Panc1 (cell line): ENCODE results near the gene DCUN1D4. TPM values are rescaled to one million over a fixed set of nuclear protein-coding genes. Genes with fewer than 3 reads are reported as not detected.

Experiments used
- ATAC-seq: fragments of 200-7000 bp; cut with Tn5 transposase; 2 replicates; pipeline ENCODE4 v1.9.1; 2020; ENCODE audit warnings: mild to moderate bottlenecking, moderate library complexity
- BruUV-seq: library from RNA; stranded (reverse); fragments of 400-500 nt; replicated peaks from 2 replicates; lab custom pipeline; 2021; lab: Mats Ljungman, UMichigan
- CTCF ChIA-PET: fragments of 300-600 bp; sonication (Branson Sonifier 250); formaldehyde crosslinking; loops from one replicate; lab custom pipeline; 2022; ENCODE audit warnings: antibody characterized with exemption; lab: Charles Lee
- POLR2A ChIA-PET: fragments of 300-600 bp; sonication (Branson Sonifier 250); formaldehyde crosslinking; loops from one replicate; lab custom pipeline; 2022; ENCODE audit warnings: antibody characterized with exemption; lab: Charles Lee
- DNase-seq: peaks from one replicate; pipeline ENCODE4 v3.0.0-alpha.2; 2010; ENCODE audit warnings: low read depth, low spot score
- H3K27ac ChIP-seq: 2 replicates; pipeline ENCODE4 v1.5.1; 2011; ENCODE audit warnings: mild to moderate bottlenecking, low read length, inconsistent platforms
- H3K27me3 ChIP-seq: fragments of 200-500 bp; sonication (Bioruptor generic); 2 replicates; pipeline ENCODE4 v1.6.0; 2014; ENCODE audit warnings: low read length, inconsistent platforms; ENCODE audit not compliant: control insufficient read depth, insufficient read depth
- H3K36me3 ChIP-seq: fragments of 200-500 bp; sonication (Bioruptor generic); 2 replicates; pipeline ENCODE4 v1.5.1; 2014; ENCODE audit warnings: inconsistent platforms, mild to moderate bottlenecking, low read length, moderate library complexity; ENCODE audit not compliant: control insufficient read depth, insufficient read depth
- H3K4me1 ChIP-seq: 2 replicates; pipeline ENCODE4 v1.5.1; 2011; ENCODE audit warnings: inconsistent platforms, mild to moderate bottlenecking, low read length, moderate library complexity; ENCODE audit not compliant: control insufficient read depth, insufficient read depth
- H3K4me3 ChIP-seq, 2 experiments: 2 replicates each; pipeline ENCODE4 v1.5.1; 2011 to 2012; ENCODE audit warnings: low read depth in 2 of 2, low read length in 2 of 2, mild to moderate bottlenecking in 2 of 2, inconsistent platforms in 1 of 2, moderate library complexity in 1 of 2
- H3K9me3 ChIP-seq: fragments of 200-500 bp; sonication (Bioruptor generic); 2 replicates; pipeline ENCODE4 v1.5.1; 2014; ENCODE audit warnings: low read depth, mild to moderate bottlenecking, inconsistent platforms, low read length, moderate library complexity; ENCODE audit not compliant: control insufficient read depth, insufficient read depth
- CTCF ChIP-seq: fragments of 450-650 bp; IDR thresholded peaks from 2 replicates; pipeline ENCODE4 v1.5.1; 2017; ENCODE audit warnings: mild to moderate bottlenecking
- POLR2AphosphoS5 ChIP-seq: IDR thresholded peaks from 2 replicates; pipeline ENCODE4 v1.6.1; 2012; ENCODE audit warnings: mild to moderate bottlenecking, low read depth, low read length, moderate library complexity
- REST ChIP-seq, 2 experiments: IDR thresholded peaks; 2 replicates each; pipeline ENCODE4 v1.6.1; 2011 to 2012; ENCODE audit warnings: low read depth in 2 of 2, control low read depth in 1 of 2, low read length in 1 of 2, mild to moderate bottlenecking in 1 of 2, moderate library complexity in 1 of 2; ENCODE audit not compliant: insufficient read depth in 1 of 2
- SIN3A ChIP-seq: IDR thresholded peaks from 2 replicates; pipeline ENCODE4 v1.6.1; 2012; ENCODE audit warnings: low read depth, mild to moderate bottlenecking, low read length, moderate library complexity, borderline replicate concordance; ENCODE audit not compliant: insufficient read depth
- TCF7L2 ChIP-seq: IDR thresholded peaks from 2 replicates; pipeline ENCODE4 v1.6.1; 2011; ENCODE audit warnings: mild to moderate bottlenecking, low read depth, low read length, inconsistent platforms
- in situ Hi-C: cut with HindIII; loops from 2 replicates; pipeline ENCODE4 v1.10.0; 2016; ENCODE audit warnings: low sequenced_read_pairs, low pct_unique_long_range_greater_than_20kb
- intact Hi-C: fragments of 100-400 bp; cut with micrococcal nuclease; formaldehyde crosslinking; loops from one replicate; pipeline ENCODE4 v1.10.0; 2022; ENCODE audit not compliant: unreplicated experiment
- total RNA-seq: library from RNA; stranded (reverse); gene quantifications from one replicate; pipeline ENCODE4 v1.2.1, GENCODE V29; 2021; ENCODE audit not compliant: unreplicated experiment

Gene DCUN1D4
- total RNA-seq, 1 experiment from 2014 or later: 64.6 TPM

DNA sequence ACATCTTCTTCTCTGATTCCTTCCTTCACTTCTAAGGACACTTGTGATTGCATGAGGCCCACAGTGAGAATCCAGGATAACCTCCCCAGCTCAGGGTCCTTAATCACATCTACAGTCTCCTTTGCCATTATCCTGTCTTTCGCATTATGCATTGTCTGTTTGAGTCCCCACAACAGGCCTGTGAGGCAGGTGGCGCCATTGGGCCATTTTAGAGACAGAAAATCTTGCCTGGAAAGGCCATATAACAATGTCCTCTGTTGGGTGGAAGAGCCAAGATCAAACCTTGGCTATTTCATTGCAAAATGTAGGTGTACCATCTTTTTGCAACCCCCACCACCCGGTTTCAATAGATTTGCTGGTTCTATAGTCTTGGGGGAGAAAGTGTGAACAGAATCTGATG lies 11.8 kb upstream of the DCUN1D4 start:
- Histone ChIP-seq H3K4me1 (no peaks in the 10 kb centered on the region), H3K4me3 (no peak overlapping the region), H3K27ac (no peak overlapping the region), H3K9me3 (no peaks in the 10 kb centered on the region), H3K36me3 (no peaks in the 10 kb centered on the region), H3K27me3 (no peaks in the 10 kb centered on the region)
- ATAC-seq: peak; percentile 75; the same call in 1 of the 2 replicates
- in situ Hi-C loops: no loop called here
- BruUV-seq: no TSS peak
- POLR2A ChIA-PET: no interaction called here
- intact Hi-C loops: no loop called here
- DNase-seq: no peak
- peak; percentile 74 for TF ChIP-seq CTCF
- TF ChIP-seq TCF7L2: no peak
- CTCF ChIA-PET: no interaction called here

- Histone ChIP-seq H3K4me3 (no peak overlapping the region), H3K9me3 (no peaks in the 10 kb centered on the region), H3K27ac (no peak overlapping the region), H3K4me1 (no peaks in the 10 kb centered on the region), H3K36me3 (no peaks in the 10 kb centered on the region), H3K27me3 (no peaks in the 10 kb centered on the region)
- ChIA-PET POLR2A (no interaction called here), CTCF (no interaction called here)
- BruUV-seq: no TSS peak
- in situ Hi-C loops: no loop called here
- no peak for ATAC-seq
- DNase-seq: no peak
- intact Hi-C loops: no loop called here
- TF ChIP-seq CTCF (no peak), POLR2AphosphoS5 (no peak), TCF7L2 (no peak), SIN3A (no peak), REST (IDR thresholded peaks at IDR 0.05; ENCODE audit: insufficient read depth in 1 of 2, low read depth in 2 of 2, low read length in 1 of 2) (no peak)
Observed at GRCh38 chr4:51833236-51833635, 9.7 kb upstream of the DCUN1D4 start.
